Smooth muscle cell (in vitro differentiated cells): Measurements from ENCODE around the gene ARFIP2. TPM values are rescaled to one million over a fixed set of nuclear protein-coding genes. Genes with fewer than 3 reads are reported as not detected.

Experiments used
- DNase-seq: peaks from one replicate; lab custom pipeline; 2025; ENCODE audit not compliant: unreplicated experiment; lab: John Stamatoyannopoulos, UW
- H2AFZ ChIP-seq: fragments of 200-600 bp; sonication (generic); 2 replicates; pipeline ENCODE4 v1.6.0; 2016; ENCODE audit warnings: antibody characterized with exemption, low read depth, mild to moderate bottlenecking
- H3F3A ChIP-seq: fragments of 200-600 bp; sonication (generic); 2 replicates; pipeline ENCODE4 v1.6.0; 2017; ENCODE audit warnings: antibody characterized with exemption, low read depth
- H3K27ac ChIP-seq: fragments of 200-600 bp; sonication (generic); 2 replicates; pipeline ENCODE4 v1.5.1; 2016; ENCODE audit warnings: low read depth, mild to moderate bottlenecking
- H3K27me3 ChIP-seq: fragments of 200-600 bp; sonication (generic); 2 replicates; pipeline ENCODE4 v1.6.1; 2016; ENCODE audit warnings: low read depth, mild to moderate bottlenecking
- H3K36me3 ChIP-seq: fragments of 200-600 bp; sonication (generic); 2 replicates; pipeline ENCODE4 v1.5.1; 2016; ENCODE audit warnings: low read depth
- H3K4me1 ChIP-seq: fragments of 200-600 bp; sonication (generic); 2 replicates; pipeline ENCODE4 v1.5.1; 2016; ENCODE audit warnings: low read depth
- H3K4me2 ChIP-seq: fragments of 200-600 bp; sonication (generic); 2 replicates; pipeline ENCODE4 v1.6.0; 2016; ENCODE audit warnings: mild to moderate bottlenecking
- H3K4me3 ChIP-seq: fragments of 200-600 bp; sonication (generic); 2 replicates; pipeline ENCODE4 v1.5.1; 2016; ENCODE audit warnings: mild to moderate bottlenecking
- H3K79me2 ChIP-seq: fragments of 200-600 bp; sonication (generic); 2 replicates; pipeline ENCODE4 v1.6.0; 2016; ENCODE audit warnings: low read depth, mild to moderate bottlenecking
- H3K9ac ChIP-seq: fragments of 200-600 bp; sonication (generic); 2 replicates; pipeline ENCODE4 v1.6.0; 2016; ENCODE audit warnings: low read depth
- H3K9me3 ChIP-seq: fragments of 200-600 bp; sonication (generic); replicated peaks from 2 replicates; pipeline ENCODE4 v1.5.1; 2016; ENCODE audit warnings: low read depth
- H4K20me1 ChIP-seq: fragments of 200-600 bp; sonication (generic); 2 replicates; pipeline ENCODE4 v1.6.0; 2016; ENCODE audit warnings: low read depth
- WGBS: methylation state at CpG from one replicate; pipeline ENCODE4 v1.1.7; 2016; ENCODE audit warnings: low lambda C conversion rate; 5-methylcytosine and 5-hydroxymethylcytosine counted together
- polyA plus RNA-seq: library from polyadenylated mRNA; unstranded; fragments of >200 nt; fragmentation: Nextera tagmentation; extraction: Ambion mirVana; gene quantifications from 2 replicates; pipeline ENCODE4 v1.2.1, GENCODE V29; 2016
- total RNA-seq: library from RNA; depleted of rRNA; stranded (reverse); fragments of >200 nt; gene quantifications from 2 replicates; pipeline ENCODE4 v1.2.3, GENCODE V29; 2014
- TF ChIP-seq, protein P1 (sequence below): fragments of 200-600 bp; sonication (generic); IDR thresholded peaks from 2 replicates; pipeline ENCODE4 v1.5.1; 2017; ENCODE audit warnings: borderline replicate concordance, mild to moderate bottlenecking, antibody characterized with exemption; ENCODE audit not compliant: insufficient read depth, poor library complexity, severe bottlenecking

ARFIP2 gene
- total and polyA plus RNA-seq, 2 experiments from 2014 or later = 61.6 to 88.6 TPM

DNA sequence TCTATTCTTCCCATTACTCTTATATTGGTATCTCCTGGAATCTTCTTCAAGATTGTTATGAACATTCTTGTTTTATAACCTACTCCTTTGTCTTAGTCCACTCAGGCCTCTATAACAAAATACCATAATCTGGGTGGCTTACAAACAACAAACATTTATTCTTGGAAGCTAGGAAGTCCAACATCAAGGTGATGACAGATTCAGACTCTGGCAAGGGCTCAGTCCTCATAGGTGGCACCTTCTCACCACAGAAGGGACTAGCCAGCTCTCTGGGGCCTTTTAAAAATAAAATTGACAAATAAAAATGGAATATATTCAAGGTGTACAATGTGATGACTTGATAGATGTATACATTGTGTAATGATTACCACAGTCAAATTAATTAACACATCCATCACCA is 35.7 kb upstream of the ARFIP2 start:
- H3K9me3 ChIP-seq = no peaks in the 10 kb centered on the region
- H3K4me3 ChIP-seq = no peak overlapping the region
- peaks cover 15% of the 10 kb centered on the region for H3K36me3 ChIP-seq
- no peak overlapping the region for H3K9ac ChIP-seq
- H3K27me3 ChIP-seq = no peaks in the 10 kb centered on the region
- H3K27ac ChIP-seq = no peak overlapping the region
- no peaks in the 10 kb centered on the region for H3K79me2 ChIP-seq
- H3F3A ChIP-seq = no peaks in the 10 kb centered on the region
- H4K20me1 ChIP-seq = no peaks in the 10 kb centered on the region
- DNase-seq = no peak
- no peak overlapping the region for H3K4me2 ChIP-seq
- no peaks in the 10 kb centered on the region for H3K4me1 ChIP-seq
- no peak overlapping the region for H2AFZ ChIP-seq
- TF ChIP-seq, protein P1, sequence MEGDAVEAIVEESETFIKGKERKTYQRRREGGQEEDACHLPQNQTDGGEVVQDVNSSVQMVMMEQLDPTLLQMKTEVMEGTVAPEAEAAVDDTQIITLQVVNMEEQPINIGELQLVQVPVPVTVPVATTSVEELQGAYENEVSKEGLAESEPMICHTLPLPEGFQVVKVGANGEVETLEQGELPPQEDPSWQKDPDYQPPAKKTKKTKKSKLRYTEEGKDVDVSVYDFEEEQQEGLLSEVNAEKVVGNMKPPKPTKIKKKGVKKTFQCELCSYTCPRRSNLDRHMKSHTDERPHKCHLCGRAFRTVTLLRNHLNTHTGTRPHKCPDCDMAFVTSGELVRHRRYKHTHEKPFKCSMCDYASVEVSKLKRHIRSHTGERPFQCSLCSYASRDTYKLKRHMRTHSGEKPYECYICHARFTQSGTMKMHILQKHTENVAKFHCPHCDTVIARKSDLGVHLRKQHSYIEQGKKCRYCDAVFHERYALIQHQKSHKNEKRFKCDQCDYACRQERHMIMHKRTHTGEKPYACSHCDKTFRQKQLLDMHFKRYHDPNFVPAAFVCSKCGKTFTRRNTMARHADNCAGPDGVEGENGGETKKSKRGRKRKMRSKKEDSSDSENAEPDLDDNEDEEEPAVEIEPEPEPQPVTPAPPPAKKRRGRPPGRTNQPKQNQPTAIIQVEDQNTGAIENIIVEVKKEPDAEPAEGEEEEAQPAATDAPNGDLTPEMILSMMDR = no peak

- Histone ChIP-seq H3K27me3 (no peaks in the 10 kb centered on the region), H3K4me1 (no peaks in the 10 kb centered on the region), H3K4me3 (no peak overlapping the region), H3F3A (no peaks in the 10 kb centered on the region), H4K20me1 (no peaks in the 10 kb centered on the region), H3K27ac (peak overlapping the region; percentile 43), H3K9ac (no peak overlapping the region), H3K4me2 (no peak overlapping the region), H3K36me3 (peaks cover 6% of the 10 kb centered on the region), H3K9me3 (no peaks in the 10 kb centered on the region), H3K79me2 (no peaks in the 10 kb centered on the region), H2AFZ (no peak overlapping the region)
- no peak for DNase-seq
- WGBS = 64% methylated on average over 2 of the region's 2 CpGs
- TF ChIP-seq, protein P1 = peak; percentile 67
These were observed 24.6 kb upstream of the ARFIP2 start for GRCh38 chr11:6505577-6506240.

DNA sequence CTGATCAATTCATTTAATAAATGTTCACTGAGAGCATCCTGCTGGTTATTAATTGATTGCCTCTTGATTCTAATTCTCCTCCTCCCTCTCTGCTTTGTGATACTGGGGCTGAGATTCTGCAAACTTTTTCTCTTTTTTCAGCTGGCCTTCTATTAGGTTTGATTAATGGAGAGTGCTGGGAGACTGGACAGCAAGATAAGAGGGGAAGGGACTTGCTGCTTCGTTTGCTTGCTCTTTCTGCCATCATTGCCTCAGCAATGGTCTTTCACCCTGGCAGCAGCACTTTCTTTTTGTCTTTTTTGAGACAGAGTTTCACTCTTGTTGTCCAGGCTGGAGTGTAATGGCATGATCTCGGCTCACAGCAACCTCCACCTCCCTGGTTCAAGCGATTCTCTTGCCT is 23.0 kb upstream of the ARFIP2 start:
- no peaks in the 10 kb centered on the region for H3K4me1 ChIP-seq
- H3K4me2 ChIP-seq = no peak overlapping the region
- no peak overlapping the region for H3K9ac ChIP-seq
- no peaks in the 10 kb centered on the region for H3K27me3 ChIP-seq
- H3K9me3 ChIP-seq = no peaks in the 10 kb centered on the region
- H3K4me3 ChIP-seq = no peak overlapping the region
- no peak for DNase-seq
- no peak overlapping the region for H3K27ac ChIP-seq
- WGBS = 93% methylated on average over 3 of the region's 3 CpGs
- no peaks in the 10 kb centered on the region for H3K36me3 ChIP-seq
- TF ChIP-seq, protein P1 = no peak
- H3F3A ChIP-seq = no peaks in the 10 kb centered on the region
- H4K20me1 ChIP-seq = no peaks in the 10 kb centered on the region
- no peaks in the 10 kb centered on the region for H3K79me2 ChIP-seq
- H2AFZ ChIP-seq = no peak overlapping the region

DNA sequence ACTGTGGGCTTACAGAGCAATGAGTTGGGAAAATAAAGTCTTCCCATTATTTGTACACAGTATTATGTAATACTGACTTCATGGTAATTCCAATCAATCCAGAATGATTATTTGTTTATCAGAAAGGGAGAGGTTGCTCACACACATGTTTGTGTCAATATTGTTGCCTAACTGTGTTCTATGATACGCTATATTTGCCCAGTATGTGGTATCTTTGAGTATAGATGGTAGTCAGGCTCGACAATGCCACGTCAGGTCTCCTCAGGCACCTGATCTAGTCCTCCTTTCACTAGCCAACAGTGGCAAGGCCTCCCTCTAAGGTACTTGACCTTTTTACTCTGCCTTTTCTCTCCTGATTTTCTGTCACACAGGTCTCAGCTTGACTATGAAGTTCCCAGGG is 21.3 kb upstream of the ARFIP2 start:
- DNase-seq = no peak
- H3F3A ChIP-seq = no peaks in the 10 kb centered on the region
- H3K4me1 ChIP-seq = no peaks in the 10 kb centered on the region
- peaks cover 1% of the 10 kb centered on the region for H4K20me1 ChIP-seq
- no peak overlapping the region for H3K4me2 ChIP-seq
- H3K27me3 ChIP-seq = no peaks in the 10 kb centered on the region
- no peak overlapping the region for H3K27ac ChIP-seq
- no peaks in the 10 kb centered on the region for H3K9me3 ChIP-seq
- no peak overlapping the region for H2AFZ ChIP-seq
- H3K79me2 ChIP-seq = no peaks in the 10 kb centered on the region
- no peaks in the 10 kb centered on the region for H3K36me3 ChIP-seq
- no peak overlapping the region for H3K9ac ChIP-seq
- TF ChIP-seq, protein P1 = no peak
- 91% methylated on average over 3 of the region's 3 CpGs for WGBS
- no peak overlapping the region for H3K4me3 ChIP-seq
